Stimulated activated CD4-positive, alpha-beta T cell treated with anti-CD3 and anti-CD28 coated beads, Interleukin-12 subunit alpha, Interleukin-12 subunit beta, amount 100 ng/mL, for 24 hours (primary cell): ENCODE measurements around the gene PIK3R5.
A peak's percentile ranks its signal among the peaks of the same experiment; 100 is the strongest.

Experiments
- DNase-seq, 2 experiments: peaks; one replicate each; pipeline ENCODE4 v3.0.0-alpha.2; 2020; ENCODE audit warnings: low read depth in 2 of 2

PIK3R5 gene

DNA sequence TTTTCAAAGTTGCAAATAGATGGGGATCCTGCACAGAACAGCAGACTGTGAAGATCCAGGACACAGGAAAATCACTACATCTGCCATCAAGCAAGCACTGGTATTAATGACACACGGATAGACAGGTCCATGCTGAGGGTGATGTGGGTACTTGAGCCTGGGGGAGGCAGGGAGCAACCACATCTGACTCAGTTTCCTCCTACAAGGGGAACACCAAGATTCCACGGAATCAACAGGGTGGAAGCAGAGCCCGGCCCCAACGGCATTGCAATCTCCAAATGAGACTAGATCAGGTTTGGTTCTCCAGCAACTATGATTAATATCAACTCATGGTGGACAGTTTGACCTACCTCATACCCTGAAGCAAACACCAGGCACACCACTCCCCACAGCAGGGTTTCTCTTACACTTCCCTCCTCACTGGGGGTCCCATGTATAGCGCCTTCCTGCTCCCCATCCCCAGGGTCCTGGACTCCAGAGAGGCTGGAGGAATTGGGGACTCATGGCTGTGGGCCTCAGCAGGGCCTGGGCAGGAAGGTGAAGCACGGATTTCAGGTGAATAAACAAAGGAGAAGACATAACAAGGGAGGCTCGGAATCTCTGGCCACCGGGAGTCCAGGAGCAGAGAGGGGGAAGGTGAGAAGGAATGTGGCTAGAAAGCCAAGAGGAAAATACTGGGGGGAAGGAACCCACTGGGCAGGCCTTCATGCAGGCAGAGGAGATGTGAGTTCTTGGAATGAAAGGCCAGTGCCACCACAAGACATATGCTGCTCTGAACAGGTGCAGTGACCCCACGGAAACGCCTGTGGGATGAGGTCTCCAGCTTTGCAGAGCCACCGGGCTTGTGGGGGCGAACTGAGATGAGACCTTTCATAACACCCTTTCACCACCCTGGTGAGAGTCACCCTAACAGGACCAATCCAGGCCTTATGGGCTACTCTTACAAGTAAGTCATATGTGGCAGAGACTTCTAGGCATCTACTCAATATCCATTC is 68.6 kb downstream of the PIK3R5 start:
- no peak for DNase-seq

DNA sequence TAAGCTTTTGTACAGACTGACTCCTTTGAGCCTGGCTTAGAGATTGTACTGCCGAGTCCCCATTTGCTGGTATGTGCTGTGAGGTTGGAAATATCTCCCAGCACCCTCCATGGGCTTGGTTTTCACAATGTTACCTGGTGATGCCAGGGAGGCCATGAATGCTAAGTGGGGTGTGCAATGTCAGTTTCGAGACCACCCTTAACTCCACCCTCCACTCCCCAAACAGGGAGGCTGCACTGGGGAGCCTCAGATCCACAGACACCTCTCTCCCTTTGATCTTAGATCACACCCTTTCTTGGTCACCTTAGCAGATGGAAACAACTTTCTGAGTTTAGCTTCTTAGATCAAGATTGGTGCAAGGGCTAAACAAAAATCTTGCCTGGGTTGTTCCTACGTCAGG is 69.4 kb downstream of the PIK3R5 start:
- DNase-seq = no peak

GRCh38 chr17:8894673-8895578 is 70.6 kb downstream of the PIK3R5 start:
- DNase-seq = peak in 1 of 2 experiments; percentile 29

- no peak for DNase-seq
These were observed 71.3 kb downstream of the PIK3R5 start for GRCh38 chr17:8894202-8894671.

GRCh38 chr17:8893621-8894201 is 71.8 kb downstream of the PIK3R5 start:
- DNase-seq = no peak

GRCh38 chr17:8893059-8893458 is 72.4 kb downstream of the PIK3R5 start:
- DNase-seq = no peak

DNA sequence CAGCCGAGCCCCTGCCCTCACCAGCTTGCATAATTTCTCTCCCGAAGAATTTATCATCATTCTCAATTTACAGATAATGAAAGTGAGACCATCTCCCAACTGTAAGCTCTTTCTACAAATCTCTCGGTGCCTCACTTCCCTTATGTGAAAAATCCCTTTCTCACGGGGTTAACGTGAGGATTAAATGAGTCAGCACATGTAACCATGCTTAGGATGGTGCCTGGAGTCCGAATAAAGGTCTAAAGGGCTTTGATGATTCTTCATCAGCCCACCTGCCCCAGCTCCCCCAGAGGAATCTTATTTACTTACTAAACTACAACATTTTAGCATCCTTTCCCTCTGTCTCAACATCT is 73.2 kb downstream of the PIK3R5 start:
- DNase-seq = no peak

DNA sequence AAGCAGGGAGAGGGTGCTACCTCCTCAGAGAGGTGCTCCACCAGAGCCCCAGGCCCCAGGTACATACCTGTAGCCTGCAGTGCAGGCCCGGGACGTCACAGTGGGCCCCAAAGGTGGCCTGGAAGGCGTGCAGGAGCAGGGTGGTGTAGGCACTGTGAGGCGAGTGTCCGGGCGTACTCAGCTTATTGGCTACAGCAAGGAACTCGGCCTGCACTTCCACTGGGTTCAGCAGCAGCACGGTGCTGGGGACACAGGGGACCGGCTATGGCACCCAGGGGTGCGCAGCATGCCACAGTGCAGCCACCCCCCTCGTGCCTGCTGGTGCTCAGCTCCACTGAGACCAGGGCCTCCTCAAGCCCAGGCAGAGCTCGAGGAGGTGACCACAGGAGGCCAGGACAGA is 74.8 kb downstream of the PIK3R5 start:
- DNase-seq = no peak

GRCh38 chr17:8889458-8890210 is 75.9 kb downstream of the PIK3R5 start:
- DNase-seq = no peak

DNA sequence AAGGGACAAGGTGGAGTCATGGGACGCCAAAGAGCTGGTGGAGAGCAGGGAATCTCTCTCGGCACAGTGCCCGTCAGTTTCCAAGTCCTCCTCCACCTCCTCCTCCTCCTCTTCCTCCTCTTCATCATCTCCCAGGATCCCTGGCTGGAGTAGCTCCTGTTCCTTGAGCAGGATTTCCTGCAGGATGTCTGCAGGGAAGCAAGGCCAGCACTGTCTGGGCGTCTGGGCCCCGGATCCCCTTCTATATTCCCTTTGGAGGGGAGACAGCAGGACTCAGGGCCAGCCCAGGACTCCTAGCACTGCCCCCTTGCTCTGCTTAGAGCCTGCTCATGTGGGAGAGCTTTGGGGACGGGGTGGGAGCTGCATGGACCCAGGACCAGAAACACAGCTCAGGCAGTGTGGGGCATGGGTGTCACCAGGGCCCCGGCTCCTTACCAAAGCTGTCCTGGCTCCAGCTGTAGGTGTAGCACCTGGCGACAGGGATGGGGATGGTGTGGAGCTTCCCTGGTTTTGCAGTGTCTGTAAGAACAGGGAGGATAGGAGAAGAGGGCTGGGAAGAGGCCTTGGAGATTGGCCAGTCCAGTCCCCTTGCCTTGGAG is 76.7 kb downstream of the PIK3R5 start:
- DNase-seq = no peak

DNA sequence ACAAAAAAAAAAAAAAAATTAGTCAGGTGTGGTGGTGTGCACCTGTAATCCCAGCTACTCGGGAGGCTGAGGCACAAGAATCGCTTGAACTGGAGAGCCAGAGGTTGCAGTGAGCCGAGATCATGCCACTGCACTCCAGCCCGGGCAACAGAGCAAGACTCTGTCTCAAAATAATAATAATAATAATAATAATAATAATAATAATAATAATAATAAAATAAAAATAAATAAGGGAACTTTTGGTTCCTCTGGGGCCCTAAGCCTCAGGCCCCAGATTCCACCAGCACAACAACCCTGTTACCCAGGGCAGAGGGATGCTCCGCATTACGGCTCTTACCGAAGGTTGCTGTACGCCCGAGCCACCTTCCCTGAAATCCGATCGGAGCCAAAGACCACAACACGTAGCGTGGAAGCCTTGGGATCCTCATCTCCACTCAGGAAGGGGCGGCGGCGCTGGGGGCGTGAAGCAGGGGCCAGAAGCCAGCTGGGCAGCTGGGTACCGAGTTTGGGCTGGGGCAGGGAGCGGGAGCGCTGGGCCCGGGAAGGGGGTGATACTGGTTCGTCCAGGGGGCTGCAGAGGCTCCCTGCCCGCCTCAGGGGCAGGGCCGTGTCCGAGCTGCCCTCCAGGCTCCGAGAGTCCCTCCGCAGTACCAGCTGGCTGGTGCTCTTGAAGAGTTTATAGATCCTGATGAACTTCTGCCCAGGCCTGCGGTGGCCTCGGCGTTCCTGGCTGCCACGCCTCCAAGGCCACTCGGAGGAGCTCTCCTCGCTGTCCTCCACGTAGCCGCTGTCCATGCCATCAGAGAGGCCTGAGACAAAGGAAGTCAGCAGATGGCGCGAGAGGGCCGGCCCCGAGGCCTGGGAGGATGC is 77.4 kb downstream of the PIK3R5 start:
- DNase-seq = no peak

GRCh38 chr17:8887301-8887700 is 78.2 kb downstream of the PIK3R5 start:
- no peak for DNase-seq

DNA sequence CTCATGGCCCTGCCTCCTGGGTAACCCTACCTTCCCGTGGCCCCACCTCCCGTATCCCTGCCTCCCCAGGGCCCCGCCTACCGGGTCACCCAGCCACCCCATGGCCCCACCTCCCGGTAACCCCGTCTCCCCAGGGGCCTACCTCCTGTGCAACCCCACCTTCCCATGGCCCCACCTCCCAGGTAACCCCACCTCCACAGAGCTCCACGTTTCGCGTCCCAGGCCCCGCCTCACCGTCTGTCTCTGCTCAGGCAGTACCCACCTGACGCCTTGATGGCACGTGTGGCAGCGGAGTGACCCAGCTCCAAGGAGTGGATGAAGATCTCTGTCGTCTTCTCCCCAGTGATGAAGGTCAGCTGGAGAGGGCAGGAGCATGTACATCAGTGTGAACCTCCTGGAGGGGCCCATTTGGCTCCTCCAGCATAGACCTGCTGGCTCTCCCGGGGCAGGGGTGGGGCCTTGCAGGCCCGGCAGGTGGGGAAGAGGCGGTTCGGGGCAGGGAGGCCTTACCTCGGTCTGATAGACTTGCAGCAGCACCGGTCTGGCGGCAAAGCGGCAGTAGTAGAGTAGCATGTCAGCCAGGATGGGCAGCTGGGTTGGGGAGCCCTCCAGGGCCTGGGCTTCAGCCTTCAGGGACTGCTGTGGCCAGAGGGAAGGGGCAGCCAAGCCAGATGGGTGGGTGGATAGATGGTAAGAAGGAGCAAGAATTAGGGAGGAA is 79.4 kb downstream of the PIK3R5 start:
- DNase-seq = no peak

- DNase-seq = peak; percentile 17 to 21
These were observed 80.1 kb downstream of the PIK3R5 start for GRCh38 chr17:8885163-8885966.

- DNase-seq = no peak
These were observed 81.0 kb downstream of the PIK3R5 start for GRCh38 chr17:8884336-8884990.

- no peak for DNase-seq
These were observed 82.2 kb downstream of the PIK3R5 start for GRCh38 chr17:8883353-8883752.

- DNase-seq = no peak
These were observed 83.9 kb downstream of the PIK3R5 start for GRCh38 chr17:8881606-8882005.

DNA sequence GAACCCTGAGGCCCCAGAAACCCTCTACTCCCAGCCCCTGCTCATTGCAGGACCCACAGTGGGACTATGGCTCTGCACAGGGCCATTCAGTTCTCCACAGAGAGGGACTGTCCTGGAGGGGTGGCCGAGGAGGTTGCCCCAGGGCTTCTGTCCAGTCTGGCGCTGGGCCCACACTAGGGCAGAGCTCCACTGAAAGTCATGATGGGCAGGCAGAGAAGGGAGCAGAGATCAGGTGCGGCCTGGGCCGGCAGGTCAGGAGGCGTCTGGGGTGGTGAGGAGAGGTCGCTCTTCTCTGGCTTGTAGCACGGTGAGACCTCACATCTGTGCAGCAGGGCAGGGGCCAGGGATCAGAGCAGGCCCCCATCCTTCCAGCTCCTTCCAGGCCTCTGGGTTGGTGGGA is 85.0 kb downstream of the PIK3R5 start:
- no peak for DNase-seq
